Glutamatergic neuron (in vitro differentiated cells): ENCODE results near the gene OSER1. TPM values are rescaled to one million over a fixed set of nuclear protein-coding genes. Genes with fewer than 3 reads are reported as not detected.
"Not testable (repeated sequence)": the region's sequence is repeated elsewhere in the genome, so short reads cannot be mapped to it uniquely, and the experiment has no call there.

Experiments used
- DNase-seq: peaks from one replicate; pipeline ENCODE4 v3.0.0; 2022
- H3K27ac Mint-ChIP-seq: one replicate; pipeline ENCODE4 v1.8.0; 2020; ENCODE audit warnings: mild to moderate bottlenecking, mixed read lengths, inconsistent platforms; ENCODE audit not compliant: unreplicated experiment
- H3K27me3 Mint-ChIP-seq: one replicate; pipeline ENCODE4 v1.8.0; 2020; ENCODE audit warnings: mild to moderate bottlenecking, moderate library complexity, mixed read lengths, inconsistent platforms; ENCODE audit not compliant: unreplicated experiment
- H3K36me3 Mint-ChIP-seq: one replicate; pipeline ENCODE4 v1.8.0; 2020; ENCODE audit warnings: mild to moderate bottlenecking, mixed read lengths, inconsistent platforms; ENCODE audit not compliant: unreplicated experiment
- H3K4me1 Mint-ChIP-seq: one replicate; pipeline ENCODE4 v1.8.0; 2020; ENCODE audit warnings: mild to moderate bottlenecking, low read depth, mixed read lengths, inconsistent platforms; ENCODE audit not compliant: unreplicated experiment
- H3K4me3 Mint-ChIP-seq: one replicate; pipeline ENCODE4 v1.8.0; 2020; ENCODE audit warnings: mild to moderate bottlenecking, mixed read lengths, inconsistent platforms; ENCODE audit not compliant: unreplicated experiment
- H3K9me3 Mint-ChIP-seq: one replicate; pipeline ENCODE4 v1.8.0; 2020; ENCODE audit warnings: mild to moderate bottlenecking, moderate library complexity, mixed read lengths, inconsistent platforms; ENCODE audit not compliant: unreplicated experiment
- CTCF ChIP-seq: fragments of 200-600 bp; sonication (generic); IDR thresholded peaks from one replicate; pipeline ENCODE4 v1.5.0; 2021; ENCODE audit not compliant: partially characterized antibody, unreplicated experiment
- total RNA-seq: library from RNA; stranded (reverse); fragmentation: NEBNext Ultra II Directional; extraction: Animal tissue kit (Norgen Biotek cat#: 25700); gene quantifications from one replicate; pipeline ENCODE4 v1.2.1, GENCODE V29; 2021; ENCODE audit not compliant: unreplicated experiment

OSER1 gene
- total RNA-seq, 1 donor from 2014 or later = 31.9 TPM

GRCh38 chr20:44247131-44247571 lies 36.6 kb upstream of the OSER1 start, which contains the start of gene GDAP1L1:
Gene GDAP1L1, plus strand, starts transcription at chr20:44247308. Its CDS starts 27 bp downstream, at chr20:44247335.
- Mint-ChIP-seq H3K4me3 (peak within 1 kb of the TSS; percentile 92), H3K4me1 (peaks cover 2% of the 10 kb centered on the region), H3K9me3 (no peaks in the 10 kb centered on the region), H3K27ac (peak within 1 kb of the TSS; percentile 86), H3K36me3 (peaks cover under 1% of the 10 kb centered on the region), H3K27me3 (peaks cover 1% of the 10 kb centered on the region)
- peak; percentile 90 for DNase-seq
- TF ChIP-seq CTCF = no peak

GRCh38 chr20:44245977-44246376 lies 35.4 kb upstream of the OSER1 start:
- no peak for DNase-seq
- H3K27me3 Mint-ChIP-seq = peaks cover 1% of the 10 kb centered on the region
- H3K4me3 Mint-ChIP-seq = no peak overlapping the region
- no peak for TF ChIP-seq CTCF
- H3K27ac Mint-ChIP-seq = no peak overlapping the region
- H3K36me3 Mint-ChIP-seq = peaks cover 5% of the 10 kb centered on the region
- no peaks in the 10 kb centered on the region for H3K9me3 Mint-ChIP-seq
- peaks cover 2% of the 10 kb centered on the region for H3K4me1 Mint-ChIP-seq

GRCh38 chr20:44241796-44242195 lies 31.2 kb upstream of the OSER1 start:
- Mint-ChIP-seq H3K27me3 (peaks cover 3% of the 10 kb centered on the region), H3K4me1 (peaks cover 2% of the 10 kb centered on the region), H3K36me3 (peaks cover 5% of the 10 kb centered on the region), H3K9me3 (peaks cover 2% of the 10 kb centered on the region), H3K4me3 (no peak overlapping the region), H3K27ac (no peak overlapping the region)
- TF ChIP-seq CTCF = no peak
- no peak for DNase-seq

DNA sequence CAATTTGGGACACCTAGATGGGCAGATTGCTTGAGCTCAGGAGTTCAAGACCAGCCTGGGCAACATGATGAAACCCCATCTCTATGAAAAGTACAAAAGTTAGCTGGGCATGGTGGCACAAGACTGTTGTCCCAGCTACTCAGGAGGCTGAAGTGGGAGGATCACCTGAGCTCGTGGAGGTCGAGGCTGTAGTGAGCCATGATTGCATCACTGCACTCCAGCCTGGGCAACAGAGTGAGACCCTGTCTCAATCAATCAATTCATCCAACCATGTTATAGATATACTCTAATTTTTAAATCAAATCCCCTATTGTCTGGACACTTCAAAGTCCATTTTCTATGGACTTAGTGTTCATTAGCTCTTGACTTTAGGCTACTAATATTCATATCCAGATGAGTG lies 26.3 kb upstream of the OSER1 start:
- DNase-seq, H3K4me3 Mint-ChIP-seq, H3K27ac Mint-ChIP-seq, H3K27me3 Mint-ChIP-seq, H3K36me3 Mint-ChIP-seq, H3K4me1 Mint-ChIP-seq, H3K9me3 Mint-ChIP-seq: not testable (repeated sequence)

DNA sequence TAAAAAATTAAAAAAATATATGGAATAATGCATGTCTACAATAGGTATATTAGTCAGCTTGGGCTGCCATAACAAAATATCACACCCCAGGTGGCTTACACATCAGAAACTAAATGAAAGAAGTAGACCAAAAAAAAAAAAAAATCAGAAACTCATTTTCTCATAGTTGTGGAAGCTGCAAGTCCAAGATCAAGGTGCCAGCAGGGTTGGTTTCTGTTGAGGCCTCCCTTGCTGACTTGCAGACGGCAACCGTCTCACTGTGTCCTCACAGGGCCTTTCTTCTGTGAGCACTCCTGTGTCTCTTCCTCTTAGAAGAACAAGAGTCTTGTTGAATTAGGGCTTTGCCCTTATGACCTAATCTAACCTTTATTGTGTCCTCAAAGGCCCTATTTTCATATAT lies 25.1 kb upstream of the OSER1 start:
- peaks cover 4% of the 10 kb centered on the region for H3K4me1 Mint-ChIP-seq
- no peak for DNase-seq
- no peak overlapping the region for H3K27ac Mint-ChIP-seq
- peaks cover 2% of the 10 kb centered on the region for H3K9me3 Mint-ChIP-seq
- no peak overlapping the region for H3K4me3 Mint-ChIP-seq
- H3K36me3 Mint-ChIP-seq = no peaks in the 10 kb centered on the region
- peaks cover 2% of the 10 kb centered on the region for H3K27me3 Mint-ChIP-seq
- TF ChIP-seq CTCF = no peak
